IPS-NIHi11 (cell line): ENCODE measurements around the gene SELENOO.

Experiments
- DNase-seq: peaks from one replicate; pipeline ENCODE4 v3.0.0; 2012; ENCODE audit warnings: mixed read lengths, low spot score

SELENOO gene

GRCh38 chr22:50253046-50253915 lies 52.5 kb downstream of the SELENOO start:
- no peak for DNase-seq

- DNase-seq, result no peak
These were observed 53.1 kb downstream of the SELENOO start for GRCh38 chr22:50253941-50254340.

GRCh38 chr22:50255099-50255498 lies 54.3 kb downstream of the SELENOO start:
- DNase-seq, result no peak

- no peak for DNase-seq
These were observed 54.8 kb downstream of the SELENOO start for GRCh38 chr22:50255607-50256006.

GRCh38 chr22:50256258-50256862 lies 55.5 kb downstream of the SELENOO start:
- no peak for DNase-seq

- no peak for DNase-seq
These were observed 56.2 kb downstream of the SELENOO start for GRCh38 chr22:50257041-50257440.

- DNase-seq, result no peak
These were observed 56.9 kb downstream of the SELENOO start for GRCh38 chr22:50257451-50258360.

- DNase-seq, result no peak
These were observed 57.8 kb downstream of the SELENOO start for GRCh38 chr22:50258361-50259292.

GRCh38 chr22:50259302-50259701 lies 58.5 kb downstream of the SELENOO start:
- no peak for DNase-seq

GRCh38 chr22:50260434-50260800 lies 59.6 kb downstream of the SELENOO start:
- no peak for DNase-seq

GRCh38 chr22:50260801-50261614 lies 60.2 kb downstream of the SELENOO start:
- peak; percentile 70 for DNase-seq

GRCh38 chr22:50261615-50262459 lies 61.0 kb downstream of the SELENOO start, which contains the start of gene MAPK12:
TSS of gene MAPK12 (minus strand) at chr22:50261683. CDS start at chr22:50261509, 174 bp downstream.
- DNase-seq, result peak; percentile 93

- no peak for DNase-seq
These were observed 61.7 kb downstream of the SELENOO start for GRCh38 chr22:50262460-50262911.

GRCh38 chr22:50262973-50263617 lies 62.3 kb downstream of the SELENOO start:
- DNase-seq, result no peak

- DNase-seq, result no peak
These were observed 63.4 kb downstream of the SELENOO start for GRCh38 chr22:50264104-50264745.

GRCh38 chr22:50264946-50265669 lies 64.3 kb downstream of the SELENOO start:
- no peak for DNase-seq

- no peak for DNase-seq
These were observed 66.2 kb downstream of the SELENOO start for GRCh38 chr22:50266994-50267393.
